Spleen (tissue), 7 donors: ENCODE results near the gene LEMD3.

Experiments
- POLR2A ChIP-seq, 3 donors: fragments of 450-650 bp; IDR thresholded peaks; one replicate each; pipeline ENCODE4 v1.5.1; 2017; ENCODE audit warnings: antibody characterized with exemption in 3 of 3, mild to moderate bottlenecking in 1 of 3
- TF ChIP-seq, protein P1 (sequence below), 11 experiments: fragments of 200-600 bp in 7 of 11; fragments of 450-650 bp in 4 of 11; sonication (generic) in 4 of 11; IDR thresholded peaks in 8 of 11; conservative IDR thresholded peaks in 3 of 11; 1 replicate in 7 of 11; 2 replicates in 4 of 11; pipeline versions ENCODE4 v1.4.0 to v1.8.0; 2016 to 2021; ENCODE audit warnings: antibody characterized with exemption in 11 of 11, inconsistent platforms in 4 of 11, mild to moderate bottlenecking in 1 of 11
- donor health status: DM: no; HTN: no; CAD: no; lungs with moderate emphysema.
- donor health status: DM: no; HTN: no; CAD: no.
- donor health status: DM: no; HTN: no; CAD: no.

GRCh38 chr12:65157091-65157490 lies 12.3 kb upstream of the LEMD3 start:
- no peak for TF ChIP-seq POLR2A (IDR thresholded peaks at IDR 0.05)
- TF ChIP-seq, protein P1, sequence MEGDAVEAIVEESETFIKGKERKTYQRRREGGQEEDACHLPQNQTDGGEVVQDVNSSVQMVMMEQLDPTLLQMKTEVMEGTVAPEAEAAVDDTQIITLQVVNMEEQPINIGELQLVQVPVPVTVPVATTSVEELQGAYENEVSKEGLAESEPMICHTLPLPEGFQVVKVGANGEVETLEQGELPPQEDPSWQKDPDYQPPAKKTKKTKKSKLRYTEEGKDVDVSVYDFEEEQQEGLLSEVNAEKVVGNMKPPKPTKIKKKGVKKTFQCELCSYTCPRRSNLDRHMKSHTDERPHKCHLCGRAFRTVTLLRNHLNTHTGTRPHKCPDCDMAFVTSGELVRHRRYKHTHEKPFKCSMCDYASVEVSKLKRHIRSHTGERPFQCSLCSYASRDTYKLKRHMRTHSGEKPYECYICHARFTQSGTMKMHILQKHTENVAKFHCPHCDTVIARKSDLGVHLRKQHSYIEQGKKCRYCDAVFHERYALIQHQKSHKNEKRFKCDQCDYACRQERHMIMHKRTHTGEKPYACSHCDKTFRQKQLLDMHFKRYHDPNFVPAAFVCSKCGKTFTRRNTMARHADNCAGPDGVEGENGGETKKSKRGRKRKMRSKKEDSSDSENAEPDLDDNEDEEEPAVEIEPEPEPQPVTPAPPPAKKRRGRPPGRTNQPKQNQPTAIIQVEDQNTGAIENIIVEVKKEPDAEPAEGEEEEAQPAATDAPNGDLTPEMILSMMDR (IDR thresholded peaks at IDR 0.05 in 8 of 11, conservative IDR thresholded peaks at IDR 0.05 in 3 of 11): no peak
